Psoas muscle (tissue), 8 donors: ENCODE data around the gene DNMT3B. TPM values are rescaled to one million over a fixed set of nuclear protein-coding genes. Genes with fewer than 3 reads are reported as not detected.

Experiments used
- ATAC-seq, 4 donors: fragments of 200-7000 bp; cut with Tn5 transposase; one replicate each; pipeline ENCODE4 v1.9.1; 2020; ENCODE audit warnings: moderate library complexity in 3 of 4, mild to moderate bottlenecking in 2 of 4
- DNase-seq, 2 donors: peaks; one replicate each; pipeline ENCODE4 v3.0.0-alpha.2; 2020
- H3K27ac ChIP-seq: fragments of 200-600 bp; one replicate; pipeline ENCODE4 v1.8.0; 2022
- H3K27me3 ChIP-seq, 3 donors: fragments of 200-600 bp in 1 of 3; one replicate each; pipeline versions ENCODE4 v1.6.1 to v1.8.0; 2013 to 2022; ENCODE audit warnings: low read length in 2 of 3, mild to moderate bottlenecking in 2 of 3, moderate library complexity in 1 of 3; ENCODE audit not compliant: insufficient read depth in 3 of 3
- H3K36me3 ChIP-seq, 2 donors: fragments of 200-600 bp in 1 of 2; one replicate each; pipeline versions ENCODE4 v1.6.1 to v1.8.0; 2013 to 2022; ENCODE audit warnings: low read depth in 1 of 2, mild to moderate bottlenecking in 1 of 2, moderate library complexity in 1 of 2; ENCODE audit not compliant: insufficient read depth in 1 of 2
- H3K4me1 ChIP-seq: fragments of 200-600 bp; one replicate; pipeline ENCODE4 v1.8.0; 2022
- H3K4me3 ChIP-seq: fragments of 200-600 bp; one replicate; pipeline ENCODE4 v1.8.0; 2022; ENCODE audit warnings: mild to moderate bottlenecking
- H3K9me3 ChIP-seq: fragments of 200-600 bp; one replicate; pipeline ENCODE4 v1.8.0; 2022
- WGBS, 3 donors: extraction: QIAGEN DNeasy Blood & Tissue Kit; methylation state at CpG; one replicate each; pipeline versions ENCODE4 v1.1.6 to v1.1.7; 2013; 5-methylcytosine and 5-hydroxymethylcytosine counted together
- intact Hi-C, 2 donors: fragments of 100-400 bp; cut with DNase I; formaldehyde crosslinking; loops; one replicate each; pipeline versions ENCODE4 v1.11.0 to v1.14.2; 2022
- polyA plus RNA-seq, 3 donors: library from polyadenylated mRNA; stranded (reverse); fragments of 200-250 nt; gene quantifications; one replicate each; pipeline ENCODE4 v1.2.3, GENCODE V29; 2013
- total RNA-seq, 4 donors: library from RNA; stranded (reverse); fragmentation: NEBNext Ultra II Directional in 2 of 4; extraction: Animal tissue kit (Norgen Biotek cat#: 25700) in 2 of 4; gene quantifications; one replicate each; pipeline versions ENCODE4 v1.2.1 to v1.2.4, GENCODE V29; 2021 to 2023
- TF ChIP-seq, protein P1 (sequence below): fragments of 200-600 bp; IDR thresholded peaks from one replicate; pipeline ENCODE4 v1.8.0; 2022; ENCODE audit warnings: antibody characterized with exemption
- donor health status: healthy with polysubstance abuse.
- donor health status: DM: no; HTN: no; CAD: no; lungs with moderate emphysema.
- donor health status: Bipolar disorder and iron deficiency.
- donor health status: healthy.
- donor health status: DM: yes; HTN: yes; CAD: no.
- donor health status: DM: no; HTN: no; CAD: no.
- donor health status: DM: no; HTN: no; CAD: no.
- donor health status: DM: yes; HTN: yes; CAD: no.

The DNMT3B gene
- total and polyA plus RNA-seq, 7 donors: 0.08 to 0.64 (median 0.17) TPM

GRCh38 chr20:32775336-32775991, 13.3 kb downstream of the DNMT3B start:
- ATAC-seq (no peak), DNase-seq (no peak)
- no peaks in the 10 kb centered on the region for H3K27me3 ChIP-seq
- no peaks in the 10 kb centered on the region for H3K9me3 ChIP-seq
- H3K4me3 ChIP-seq: no peak overlapping the region
- TF ChIP-seq, protein P1, sequence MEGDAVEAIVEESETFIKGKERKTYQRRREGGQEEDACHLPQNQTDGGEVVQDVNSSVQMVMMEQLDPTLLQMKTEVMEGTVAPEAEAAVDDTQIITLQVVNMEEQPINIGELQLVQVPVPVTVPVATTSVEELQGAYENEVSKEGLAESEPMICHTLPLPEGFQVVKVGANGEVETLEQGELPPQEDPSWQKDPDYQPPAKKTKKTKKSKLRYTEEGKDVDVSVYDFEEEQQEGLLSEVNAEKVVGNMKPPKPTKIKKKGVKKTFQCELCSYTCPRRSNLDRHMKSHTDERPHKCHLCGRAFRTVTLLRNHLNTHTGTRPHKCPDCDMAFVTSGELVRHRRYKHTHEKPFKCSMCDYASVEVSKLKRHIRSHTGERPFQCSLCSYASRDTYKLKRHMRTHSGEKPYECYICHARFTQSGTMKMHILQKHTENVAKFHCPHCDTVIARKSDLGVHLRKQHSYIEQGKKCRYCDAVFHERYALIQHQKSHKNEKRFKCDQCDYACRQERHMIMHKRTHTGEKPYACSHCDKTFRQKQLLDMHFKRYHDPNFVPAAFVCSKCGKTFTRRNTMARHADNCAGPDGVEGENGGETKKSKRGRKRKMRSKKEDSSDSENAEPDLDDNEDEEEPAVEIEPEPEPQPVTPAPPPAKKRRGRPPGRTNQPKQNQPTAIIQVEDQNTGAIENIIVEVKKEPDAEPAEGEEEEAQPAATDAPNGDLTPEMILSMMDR: no peak
- intact Hi-C loops: no loop called here
- 83 to 87% (median 85%) methylated on average over 10 of the region's 10 CpGs for WGBS, 3 donors
- H3K4me1 ChIP-seq: no peaks in the 10 kb centered on the region
- no peak overlapping the region for H3K27ac ChIP-seq
- no peaks in the 10 kb centered on the region for H3K36me3 ChIP-seq

GRCh38 chr20:32777177-32777956, 15.2 kb downstream of the DNMT3B start:
- no peak for ATAC-seq

DNA sequence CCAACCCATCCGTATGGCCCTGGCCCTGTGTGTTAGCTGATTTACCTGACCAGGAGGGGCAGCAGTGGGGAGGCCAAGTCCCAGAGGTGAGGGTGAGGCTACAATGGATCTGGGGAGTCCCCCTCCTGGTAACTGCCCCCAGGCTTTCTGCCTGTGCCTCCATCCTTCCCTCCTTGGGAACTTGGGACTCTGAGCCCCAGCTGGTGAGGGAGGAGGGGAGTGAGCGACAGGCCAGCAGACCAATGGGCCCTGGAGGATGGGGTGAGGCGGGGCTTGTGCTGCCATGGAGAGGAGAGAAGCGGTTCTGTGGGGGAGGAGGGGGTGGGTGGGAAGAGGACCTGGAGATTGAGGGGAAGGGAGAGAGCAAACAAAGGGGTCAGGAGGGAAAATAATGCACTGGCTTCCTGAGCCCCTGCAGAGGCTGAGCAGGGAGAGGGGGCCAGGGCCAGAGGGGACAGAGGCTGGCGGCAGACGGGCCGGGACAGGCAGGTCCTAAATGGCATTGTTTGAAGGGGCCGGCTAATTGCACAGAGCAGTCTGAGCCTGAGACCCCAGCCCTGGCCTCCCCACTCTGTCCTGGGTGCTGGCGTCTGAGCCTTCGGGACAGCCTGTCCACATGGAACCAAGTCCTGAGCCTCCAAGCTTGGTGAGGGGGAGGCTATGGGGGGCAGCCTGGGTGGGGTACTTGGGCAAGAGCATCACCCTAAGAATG, 17.5 kb downstream of the DNMT3B start:
- H3K27me3 ChIP-seq: no peaks in the 10 kb centered on the region
- H3K9me3 ChIP-seq: no peaks in the 10 kb centered on the region
- ATAC-seq (no peak), DNase-seq (no peak)
- H3K4me1 ChIP-seq: no peaks in the 10 kb centered on the region
- H3K4me3 ChIP-seq: no peak overlapping the region
- H3K36me3 ChIP-seq: no peaks in the 10 kb centered on the region
- intact Hi-C loops: loop anchor here (2.0 to 10.0 kb wide), 2 partner anchors 105 to 515 kb away; no protein-coding TSS in a partner anchor
- no peak overlapping the region for H3K27ac ChIP-seq
- WGBS, 3 donors: 88 to 93% (median 89%) methylated on average over 9 to 10 of the region's 10 CpGs
- TF ChIP-seq, protein P1: no peak

More at GRCh38 chr20:32777177-32777956, 15.2 kb downstream of the DNMT3B start:
- no peaks in the 10 kb centered on the region for H3K9me3 ChIP-seq
- H3K4me1 ChIP-seq: no peaks in the 10 kb centered on the region
- DNase-seq: no peak
- H3K36me3 ChIP-seq: no peaks in the 10 kb centered on the region
- 85 to 91% (median 86%) methylated on average over 8 of the region's 8 CpGs for WGBS, 3 donors
- H3K27ac ChIP-seq: no peak overlapping the region
- TF ChIP-seq, protein P1: no peak
- no peak overlapping the region for H3K4me3 ChIP-seq
- intact Hi-C loops: no loop called here
- H3K27me3 ChIP-seq: no peaks in the 10 kb centered on the region

DNA sequence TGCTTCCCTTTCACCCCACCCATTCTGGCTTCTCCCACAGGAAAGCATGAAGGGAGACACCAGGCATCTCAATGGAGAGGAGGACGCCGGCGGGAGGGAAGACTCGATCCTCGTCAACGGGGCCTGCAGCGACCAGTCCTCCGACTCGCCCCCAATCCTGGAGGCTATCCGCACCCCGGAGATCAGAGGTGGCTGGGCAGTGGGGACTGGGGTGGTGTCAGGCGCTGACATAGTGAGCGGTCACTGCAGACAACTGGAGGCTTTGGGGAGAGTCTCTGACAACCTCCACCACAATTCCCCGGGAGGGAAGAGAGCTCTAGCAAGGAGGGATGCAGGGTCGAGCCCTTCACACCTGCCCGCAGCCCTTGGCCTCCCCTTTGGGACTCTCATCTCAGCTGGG, 18.1 kb downstream of the DNMT3B start:
- intact Hi-C loops: loop anchor here in 1 of 2 donors (10.0 kb wide), 1 partner anchor 515 kb away; no protein-coding TSS in a partner anchor
- WGBS, 3 donors: 92 to 94% (median 93%) methylated on average over 15 to 16 of the region's 16 CpGs
- H3K27me3 ChIP-seq: no peaks in the 10 kb centered on the region
- DNase-seq (no peak), ATAC-seq (no peak)
- no peaks in the 10 kb centered on the region for H3K4me1 ChIP-seq
- H3K9me3 ChIP-seq: no peaks in the 10 kb centered on the region
- no peaks in the 10 kb centered on the region for H3K36me3 ChIP-seq
- no peak overlapping the region for H3K27ac ChIP-seq
- H3K4me3 ChIP-seq: no peak overlapping the region
- TF ChIP-seq, protein P1: no peak
